Loucy (cell line): Measurements from ENCODE around the gene RPL36AL.

Experiments
- CTCF ChIP-seq: fragments of 200-600 bp; sonication (generic); conservative IDR thresholded peaks from 2 replicates; pipeline ENCODE4 v1.5.1; 2014; ENCODE audit warnings: mild to moderate bottlenecking, antibody characterized with exemption, low read length
- EZH2phosphoT487 ChIP-seq: fragments of 200-600 bp; IDR thresholded peaks from 2 replicates; pipeline ENCODE4 v1.6.1; 2018; ENCODE audit warnings: antibody characterized with exemption, mild to moderate bottlenecking, moderate library complexity, borderline replicate concordance

- TF ChIP-seq CTCF (no peak), EZH2phosphoT487 (no peak)
Observed at GRCh38 chr14:49579841-49580240, 40.6 kb downstream of the RPL36AL start.
